ENCODE results near the gene NKG7. TPM values are rescaled to one million over a fixed set of nuclear protein-coding genes. Genes with fewer than 3 reads are reported as not detected.

Gene NKG7
- total RNA-seq, 1 experiment from 2014 or later = not detected

- Histone ChIP-seq H4K20me1 (ENCODE audit: insufficient read depth) (peaks cover 14% of the 10 kb centered on the region; the same call in 1 of the 2 replicates), H3K4me3 (no peak overlapping the region), H3K79me2 (ENCODE audit: low read depth) (peaks cover 25% of the 10 kb centered on the region), H3K27ac (no peak overlapping the region), H3K4me2 (no peak overlapping the region), H3K4me1 (replicated peaks; ENCODE audit: insufficient read depth) (peaks cover 21% of the 10 kb centered on the region), H3K9me2 (ENCODE audit: insufficient read depth) (no peaks in the 10 kb centered on the region), H3K27me3 (ENCODE audit: insufficient read depth, low read depth) (no peaks in the 10 kb centered on the region), H3K36me3 (ENCODE audit: low read depth) (no peaks in the 10 kb centered on the region), H3F3A (ENCODE audit: insufficient read depth, low read depth) (peaks cover 26% of the 10 kb centered on the region; the same call in 1 of the 2 replicates), H3K9me3 (ENCODE audit: insufficient read depth, low read depth) (no peaks in the 10 kb centered on the region), H2AFZ (no peak overlapping the region)
- no peak for TF ChIP-seq CTCF (conservative IDR thresholded peaks at IDR 0.05)
- no peak for TF ChIP-seq EZH2 (IDR thresholded peaks at IDR 0.05; ENCODE audit: low read depth)
- no peak for DNase-seq
- intact Hi-C loops (cut with micrococcal nuclease; ENCODE audit: unreplicated experiment) = no loop called here
- POLR2A ChIA-PET (ENCODE audit: unreplicated experiment) = interaction anchor here (0.6 kb wide), 1 partner anchor 1167 kb away, joined by 11 read pairs; no protein-coding TSS in a partner anchor
- BruUV-seq (replicated peaks) = no TSS peak
- CTCF ChIA-PET = interaction anchor here (0.7 kb wide), 1 partner anchor 39 kb away, joined by 3 read pairs; no protein-coding TSS in a partner anchor
Observed at GRCh38 chr19:51359294-51359693, 13.2 kb downstream of the NKG7 start.

GRCh38 chr19:51357952-51358351, 14.5 kb downstream of the NKG7 start:
- ChIA-PET POLR2A (ENCODE audit: unreplicated experiment) (no interaction called here), CTCF (no interaction called here)
- H3K4me2 ChIP-seq = no peak overlapping the region
- no peak overlapping the region for H3K4me3 ChIP-seq
- TF ChIP-seq EZH2 (IDR thresholded peaks at IDR 0.05; ENCODE audit: low read depth) (no peak), CTCF (conservative IDR thresholded peaks at IDR 0.05) (no peak)
- H3K9me3 ChIP-seq (ENCODE audit: insufficient read depth, low read depth) = no peaks in the 10 kb centered on the region
- no peaks in the 10 kb centered on the region for H3K36me3 ChIP-seq (ENCODE audit: low read depth)
- peaks cover 15% of the 10 kb centered on the region; the same call in 1 of the 2 replicates for H3K79me2 ChIP-seq (ENCODE audit: low read depth)
- no peak overlapping the region for H3K27ac ChIP-seq
- no TSS peak for BruUV-seq (replicated peaks)
- no peak overlapping the region for H2AFZ ChIP-seq
- peaks cover 12% of the 10 kb centered on the region; the same call in 1 of the 2 replicates for H3F3A ChIP-seq (ENCODE audit: insufficient read depth, low read depth)
- DNase-seq = no peak
- intact Hi-C loops (cut with micrococcal nuclease; ENCODE audit: unreplicated experiment) = no loop called here
- no peaks in the 10 kb centered on the region for H3K27me3 ChIP-seq (ENCODE audit: insufficient read depth, low read depth)
- H4K20me1 ChIP-seq (ENCODE audit: insufficient read depth) = peaks cover 14% of the 10 kb centered on the region; the same call in 1 of the 2 replicates
- H3K9me2 ChIP-seq (ENCODE audit: insufficient read depth) = no peaks in the 10 kb centered on the region
- peaks cover 8% of the 10 kb centered on the region for H3K4me1 ChIP-seq (replicated peaks; ENCODE audit: insufficient read depth)

GRCh38 chr19:51356159-51356801, 16.2 kb downstream of the NKG7 start:
- no peak for DNase-seq
- POLR2A ChIA-PET (ENCODE audit: unreplicated experiment) = no interaction called here
- CTCF ChIA-PET = no interaction called here

More at GRCh38 chr19:51356159-51356801, 16.2 kb downstream of the NKG7 start:
- Histone ChIP-seq H3K9me2 (ENCODE audit: insufficient read depth) (no peaks in the 10 kb centered on the region), H3K27me3 (ENCODE audit: insufficient read depth, low read depth) (no peaks in the 10 kb centered on the region), H4K20me1 (ENCODE audit: insufficient read depth) (peaks cover 7% of the 10 kb centered on the region; the same call in 1 of the 2 replicates), H3K4me2 (no peak overlapping the region), H3K79me2 (ENCODE audit: low read depth) (0 out of 2 replicates have a peak, but pooled peaks cover 7% of the 10 kb centered on the region), H2AFZ (no peak overlapping the region), H3K9me3 (ENCODE audit: insufficient read depth, low read depth) (no peaks in the 10 kb centered on the region), H3K36me3 (ENCODE audit: low read depth) (no peaks in the 10 kb centered on the region), H3K4me1 (replicated peaks; ENCODE audit: insufficient read depth) (no peaks in the 10 kb centered on the region), H3K27ac (no peak overlapping the region), H3F3A (ENCODE audit: insufficient read depth, low read depth) (peaks cover 9% of the 10 kb centered on the region), H3K4me3 (no peak overlapping the region)
- TF ChIP-seq CTCF (conservative IDR thresholded peaks at IDR 0.05) (no peak), EZH2 (IDR thresholded peaks at IDR 0.05; ENCODE audit: low read depth) (no peak)
- intact Hi-C loops (cut with micrococcal nuclease; ENCODE audit: unreplicated experiment) = no loop called here
- no TSS peak for BruUV-seq (replicated peaks)
